GM12878 (cell line): Measurements from ENCODE around the gene TTLL12. TPM values are rescaled to one million over a fixed set of nuclear protein-coding genes. Genes with fewer than 3 reads are reported as not detected.

Experiments used
- ATAC-seq: fragments of 200-7000 bp; cut with Tn5 transposase; 3 replicates; pipeline ENCODE4 v1.9.1; 2020; ENCODE audit warnings: mild to moderate bottlenecking, moderate library complexity
- BruUV-seq: library from RNA; stranded (reverse); fragments of 400-500 nt; replicated peaks from 2 replicates; lab custom pipeline; 2021; lab: Mats Ljungman, UMichigan
- CTCF ChIA-PET: fragments of 300-600 bp; sonication (Branson Sonifier 250); formaldehyde crosslinking; extraction: SDS; loops from one replicate; lab custom pipeline; 2021; ENCODE audit warnings: inconsistent platforms; lab: Yijun Ruan, JAX
- POLR2A ChIA-PET: fragments of 350-600 bp; formaldehyde crosslinking; extraction: SDS; loops from one replicate; lab custom pipeline; 2021; ENCODE audit warnings: inconsistent platforms; lab: Charles Lee
- RAD21 ChIA-PET: fragments of 300-600 bp; sonication (Branson Sonifier 250); formaldehyde crosslinking; loops from one replicate; lab custom pipeline; 2023; ENCODE audit warnings: antibody characterized with exemption; ENCODE audit not compliant: unreplicated experiment; lab: Charles Lee
- SMC1A ChIA-PET: fragments of 300-600 bp; sonication (Branson Sonifier 250); formaldehyde crosslinking; loops from one replicate; lab custom pipeline; 2023; ENCODE audit not compliant: unreplicated experiment, uncharacterized antibody; lab: Charles Lee
- DNase-seq: peaks from one replicate; pipeline ENCODE4 v3.0.0-alpha.2; 2011; ENCODE audit warnings: low read depth, low spot score
- FAIRE-seq: peaks from 3 replicates; lab custom pipeline; 2011; peaks lifted over from hg19 to GRCh38; lab: Jason Lieb, UNC
- H2AFZ ChIP-seq: 2 replicates; pipeline ENCODE4 v1.6.0; 2011; ENCODE audit warnings: low read depth, low read length, control low read depth; ENCODE audit not compliant: control insufficient read depth
- H3K27ac ChIP-seq: 2 replicates; pipeline ENCODE4 v1.5.1; 2011; ENCODE audit warnings: control low read depth; ENCODE audit not compliant: control insufficient read depth, insufficient read depth
- H3K27me3 ChIP-seq, 2 experiments: replicated peaks in 1 of 2; 2 replicates each; pipeline versions ENCODE4 v1.6.0 to v1.6.1; 2011; ENCODE audit warnings: low read length in 1 of 2; ENCODE audit not compliant: control insufficient read depth in 2 of 2, insufficient read depth in 2 of 2
- H3K36me3 ChIP-seq, 2 experiments: 2 replicates each; pipeline ENCODE4 v1.5.1; 2011; ENCODE audit warnings: low read length in 1 of 2; ENCODE audit not compliant: control insufficient read depth in 2 of 2, insufficient read depth in 2 of 2
- H3K4me1 ChIP-seq: 2 replicates; pipeline ENCODE4 v1.6.1; 2011; ENCODE audit warnings: mild to moderate bottlenecking, low read length, moderate library complexity, mixed read lengths; ENCODE audit not compliant: control insufficient read depth, insufficient read depth
- H3K4me2 ChIP-seq: 2 replicates; pipeline ENCODE4 v1.6.0; 2011; ENCODE audit warnings: control low read depth; ENCODE audit not compliant: control insufficient read depth, insufficient read depth
- H3K4me3 ChIP-seq: fragments of 200-600 bp; sonication (generic); 2 replicates; pipeline ENCODE4 v1.5.1; 2016
- H3K79me2 ChIP-seq: 2 replicates; pipeline ENCODE4 v1.6.0; 2011; ENCODE audit warnings: low read length; ENCODE audit not compliant: control insufficient read depth, insufficient read depth
- H3K9ac ChIP-seq: 2 replicates; pipeline ENCODE4 v1.8.0; 2011; ENCODE audit warnings: low read length, control low read depth, mixed read lengths; ENCODE audit not compliant: control insufficient read depth, insufficient read depth
- H3K9me3 ChIP-seq: replicated peaks from 3 replicates; pipeline ENCODE4 v1.5.1; 2011; ENCODE audit warnings: mild to moderate bottlenecking, low read length; ENCODE audit not compliant: control insufficient read depth, insufficient read depth
- H4K20me1 ChIP-seq: 2 replicates; pipeline ENCODE4 v1.6.0; 2011; ENCODE audit not compliant: control insufficient read depth, insufficient read depth
- ASH2L ChIP-seq: fragments of 300-600, 200-600 bp; sonication (generic); IDR thresholded peaks from 2 replicates; pipeline ENCODE4 v1.6.1; 2017; ENCODE audit warnings: low read depth, mild to moderate bottlenecking, borderline replicate concordance
- EZH2 ChIP-seq: IDR thresholded peaks from 2 replicates; pipeline ENCODE4 v1.6.1; 2012; ENCODE audit warnings: low read depth, mild to moderate bottlenecking, control low read depth, inconsistent platforms, low read length, borderline replicate concordance; ENCODE audit not compliant: control insufficient read depth
- FOXK2 ChIP-seq: fragments of 450-650 bp; IDR thresholded peaks from 2 replicates; pipeline ENCODE4 v1.6.1; 2017; ENCODE audit warnings: mild to moderate bottlenecking, moderate library complexity
- JUNB ChIP-seq: IDR thresholded peaks from 2 replicates; pipeline ENCODE4 v1.6.1; 2016; ENCODE audit warnings: antibody characterized with exemption, mild to moderate bottlenecking
- MTA2 ChIP-seq: fragments of 450-650 bp; IDR thresholded peaks from 2 replicates; pipeline ENCODE4 v1.6.1; 2016; ENCODE audit warnings: low read depth, mild to moderate bottlenecking, moderate library complexity
- NR2F1 ChIP-seq: fragments of 450-650 bp; conservative IDR thresholded peaks from 2 replicates; pipeline ENCODE4 v1.6.1; 2017; ENCODE audit warnings: mild to moderate bottlenecking
- RCOR1 ChIP-seq: conservative IDR thresholded peaks from 2 replicates; pipeline ENCODE4 v1.6.1; 2012; ENCODE audit warnings: low read depth, low read length, improper control_type of control experiment
- SMAD1 ChIP-seq: fragments of 450-650 bp; IDR thresholded peaks from 2 replicates; pipeline ENCODE4 v1.6.1; 2018; ENCODE audit warnings: mild to moderate bottlenecking, low read depth; ENCODE audit not compliant: partially characterized antibody
- STAT1 ChIP-seq: fragments of 450-650 bp; conservative IDR thresholded peaks from 2 replicates; pipeline ENCODE4 v1.6.1; 2014; ENCODE audit warnings: antibody characterized with exemption, mild to moderate bottlenecking
- SUPT20H ChIP-seq: IDR thresholded peaks from 2 replicates; pipeline ENCODE4 v1.6.1; 2011; ENCODE audit warnings: low read depth, mild to moderate bottlenecking, low read length, moderate library complexity, borderline replicate concordance; ENCODE audit not compliant: control insufficient read depth
- SUZ12 ChIP-seq: fragments of 200-600 bp; sonication (generic); IDR thresholded peaks from one replicate; pipeline ENCODE4 v1.6.1; 2018; ENCODE audit warnings: antibody characterized with exemption, mild to moderate bottlenecking; ENCODE audit not compliant: unreplicated experiment
- YY1 ChIP-seq: IDR thresholded peaks from 2 replicates; pipeline ENCODE4 v1.6.1; 2011; ENCODE audit warnings: low read depth, mild to moderate bottlenecking, low read length
- ZNF274 ChIP-seq: IDR thresholded peaks from one replicate; pipeline ENCODE4 v1.8.0; 2011; ENCODE audit not compliant: insufficient read length, insufficient read depth
- WGBS: methylation state at CpG from one replicate; pipeline ENCODE4 v1.1.6; 2016; ENCODE audit warnings: low lambda C conversion rate; ENCODE audit not compliant: insufficient replicate concordance, insufficient coverage; ENCODE audit errors: missing lambda C conversion rate; 5-methylcytosine and 5-hydroxymethylcytosine counted together
- in situ Hi-C: fragments of 300-500 bp; cut with MboI; formaldehyde crosslinking; loops from 9 replicates; pipeline ENCODE4 v1.14.3; 2018; ENCODE audit warnings: mixed read lengths
- intact Hi-C: fragments of 100-400 bp; cut with micrococcal nuclease; formaldehyde crosslinking; loops from one replicate; pipeline ENCODE4 v1.14.2; 2022; ENCODE audit not compliant: unreplicated experiment
- polyA plus RNA-seq, 11 experiments: library from polyadenylated mRNA; depleted of rRNA in 4 of 11; unstranded in 6 of 11; stranded (reverse) in 5 of 11; fragments of >200 nt; fragmentation: Nextera tagmentation in 4 of 11; fragmentation: Illumina TruSeq in 1 of 11; extraction: Ambion mirVana in 4 of 11; extraction: Trizol in 1 of 11; gene quantifications; 1 replicate in 1 of 11; 2 replicates in 10 of 11; pipeline versions ENCODE4 v1.2.1 to v1.2.3, GENCODE V29; 2011 to 2016; ENCODE audit warnings: inconsistent platforms in 2 of 11, missing spikeins in 2 of 11, low read depth in 1 of 11
- total RNA-seq, 4 experiments: library from RNA; depleted of rRNA in 3 of 4; stranded (reverse); fragments of >200 nt in 3 of 4; fragmentation: Illumina TruSeq in 1 of 4; extraction: Trizol in 1 of 4; gene quantifications; 2 replicates each; pipeline versions ENCODE4 v1.2.1 to v1.2.3, GENCODE V29; 2013 to 2021
- TF ChIP-seq, protein P1 (sequence below): IDR thresholded peaks from 2 replicates; pipeline ENCODE4 v1.6.1; 2011; ENCODE audit warnings: low read depth, low read length, improper control_type of control experiment, borderline replicate concordance
- TF ChIP-seq, protein P2 (sequence below): fragments of 450-650 bp; IDR thresholded peaks from 2 replicates; pipeline ENCODE4 v1.6.1; 2017; ENCODE audit warnings: low read depth, mild to moderate bottlenecking, moderate library complexity
- TF ChIP-seq, protein P3 (sequence below): fragments of 450-650 bp; IDR thresholded peaks from 2 replicates; pipeline ENCODE4 v1.6.1; 2017; ENCODE audit warnings: mild to moderate bottlenecking, moderate library complexity

TTLL12 gene
- total and polyA plus RNA-seq, 10 of the 15 experiments (the other 5 are each of a cell fraction or from before 2014, with no cell fraction given), result 1.00 to 89.8 (median 38.5) TPM

DNA sequence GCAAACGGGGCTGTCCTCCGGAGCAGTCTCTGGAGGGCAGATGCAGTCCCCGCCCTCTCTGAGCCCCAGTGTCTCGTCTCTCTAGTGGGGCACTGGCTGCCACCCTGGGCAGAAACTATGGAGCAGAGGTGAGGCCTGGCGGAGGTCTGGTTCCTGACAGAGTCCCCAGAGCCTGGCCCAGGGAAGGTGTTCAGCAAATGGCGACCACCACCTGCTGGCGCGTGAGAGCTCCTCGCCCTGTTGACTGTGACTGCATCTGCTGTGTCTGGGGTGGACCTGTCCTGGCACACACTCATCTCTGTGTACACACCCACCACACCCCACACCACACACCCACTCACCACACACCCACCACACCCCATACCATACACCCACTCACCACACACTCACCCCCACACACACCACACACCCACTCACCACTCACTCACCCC is 18.3 kb upstream of the TTLL12 start:
- H3K9me3 ChIP-seq, result no peaks in the 10 kb centered on the region
- no peaks in the 10 kb centered on the region; a peak in 1 of 4 replicates for H3K27me3 ChIP-seq
- no peak for TF ChIP-seq MTA2
- TF ChIP-seq, protein P1, sequence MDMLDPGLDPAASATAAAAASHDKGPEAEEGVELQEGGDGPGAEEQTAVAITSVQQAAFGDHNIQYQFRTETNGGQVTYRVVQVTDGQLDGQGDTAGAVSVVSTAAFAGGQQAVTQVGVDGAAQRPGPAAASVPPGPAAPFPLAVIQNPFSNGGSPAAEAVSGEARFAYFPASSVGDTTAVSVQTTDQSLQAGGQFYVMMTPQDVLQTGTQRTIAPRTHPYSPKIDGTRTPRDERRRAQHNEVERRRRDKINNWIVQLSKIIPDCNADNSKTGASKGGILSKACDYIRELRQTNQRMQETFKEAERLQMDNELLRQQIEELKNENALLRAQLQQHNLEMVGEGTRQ, result no peak
- TF ChIP-seq ZNF274, result no peak
- no peak for TF ChIP-seq RCOR1
- no peak for TF ChIP-seq NR2F1
- TF ChIP-seq YY1, result no peak
- no peak for TF ChIP-seq SMAD1
- TF ChIP-seq, protein P2, sequence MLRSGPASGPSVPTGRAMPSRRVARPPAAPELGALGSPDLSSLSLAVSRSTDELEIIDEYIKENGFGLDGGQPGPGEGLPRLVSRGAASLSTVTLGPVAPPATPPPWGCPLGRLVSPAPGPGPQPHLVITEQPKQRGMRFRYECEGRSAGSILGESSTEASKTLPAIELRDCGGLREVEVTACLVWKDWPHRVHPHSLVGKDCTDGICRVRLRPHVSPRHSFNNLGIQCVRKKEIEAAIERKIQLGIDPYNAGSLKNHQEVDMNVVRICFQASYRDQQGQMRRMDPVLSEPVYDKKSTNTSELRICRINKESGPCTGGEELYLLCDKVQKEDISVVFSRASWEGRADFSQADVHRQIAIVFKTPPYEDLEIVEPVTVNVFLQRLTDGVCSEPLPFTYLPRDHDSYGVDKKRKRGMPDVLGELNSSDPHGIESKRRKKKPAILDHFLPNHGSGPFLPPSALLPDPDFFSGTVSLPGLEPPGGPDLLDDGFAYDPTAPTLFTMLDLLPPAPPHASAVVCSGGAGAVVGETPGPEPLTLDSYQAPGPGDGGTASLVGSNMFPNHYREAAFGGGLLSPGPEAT, result no peak
- TF ChIP-seq, protein P3, sequence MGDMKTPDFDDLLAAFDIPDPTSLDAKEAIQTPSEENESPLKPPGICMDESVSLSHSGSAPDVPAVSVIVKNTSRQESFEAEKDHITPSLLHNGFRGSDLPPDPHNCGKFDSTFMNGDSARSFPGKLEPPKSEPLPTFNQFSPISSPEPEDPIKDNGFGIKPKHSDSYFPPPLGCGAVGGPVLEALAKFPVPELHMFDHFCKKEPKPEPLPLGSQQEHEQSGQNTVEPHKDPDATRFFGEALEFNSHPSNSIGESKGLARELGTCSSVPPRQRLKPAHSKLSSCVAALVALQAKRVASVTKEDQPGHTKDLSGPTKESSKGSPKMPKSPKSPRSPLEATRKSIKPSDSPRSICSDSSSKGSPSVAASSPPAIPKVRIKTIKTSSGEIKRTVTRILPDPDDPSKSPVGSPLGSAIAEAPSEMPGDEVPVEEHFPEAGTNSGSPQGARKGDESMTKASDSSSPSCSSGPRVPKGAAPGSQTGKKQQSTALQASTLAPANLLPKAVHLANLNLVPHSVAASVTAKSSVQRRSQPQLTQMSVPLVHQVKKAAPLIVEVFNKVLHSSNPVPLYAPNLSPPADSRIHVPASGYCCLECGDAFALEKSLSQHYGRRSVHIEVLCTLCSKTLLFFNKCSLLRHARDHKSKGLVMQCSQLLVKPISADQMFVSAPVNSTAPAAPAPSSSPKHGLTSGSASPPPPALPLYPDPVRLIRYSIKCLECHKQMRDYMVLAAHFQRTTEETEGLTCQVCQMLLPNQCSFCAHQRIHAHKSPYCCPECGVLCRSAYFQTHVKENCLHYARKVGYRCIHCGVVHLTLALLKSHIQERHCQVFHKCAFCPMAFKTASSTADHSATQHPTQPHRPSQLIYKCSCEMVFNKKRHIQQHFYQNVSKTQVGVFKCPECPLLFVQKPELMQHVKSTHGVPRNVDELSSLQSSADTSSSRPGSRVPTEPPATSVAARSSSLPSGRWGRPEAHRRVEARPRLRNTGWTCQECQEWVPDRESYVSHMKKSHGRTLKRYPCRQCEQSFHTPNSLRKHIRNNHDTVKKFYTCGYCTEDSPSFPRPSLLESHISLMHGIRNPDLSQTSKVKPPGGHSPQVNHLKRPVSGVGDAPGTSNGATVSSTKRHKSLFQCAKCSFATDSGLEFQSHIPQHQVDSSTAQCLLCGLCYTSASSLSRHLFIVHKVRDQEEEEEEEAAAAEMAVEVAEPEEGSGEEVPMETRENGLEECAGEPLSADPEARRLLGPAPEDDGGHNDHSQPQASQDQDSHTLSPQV, result no peak
- no peak for TF ChIP-seq EZH2
- no peak for TF ChIP-seq SUPT20H
- no peak for TF ChIP-seq ASH2L
- no peak for TF ChIP-seq SUZ12
- TF ChIP-seq STAT1, result no peak
- no peak for TF ChIP-seq FOXK2
- TF ChIP-seq JUNB, result no peak
- no peak overlapping the region for H2AFZ ChIP-seq
- POLR2A ChIA-PET, result no interaction called here
- intact Hi-C loops (no loop called here), in situ Hi-C loops (no loop called here)
- H3K27ac ChIP-seq, result no peak overlapping the region
- H3K79me2 ChIP-seq, result no peaks in the 10 kb centered on the region
- RAD21 ChIA-PET, result no interaction called here
- no peaks in the 10 kb centered on the region for H3K36me3 ChIP-seq
- no peak overlapping the region for H3K4me3 ChIP-seq
- no peak overlapping the region for H3K4me2 ChIP-seq
- CTCF ChIA-PET, result no interaction called here
- SMC1A ChIA-PET, result no interaction called here
- ATAC-seq (no peak), DNase-seq (no peak), FAIRE-seq (no peak)
- no peaks in the 10 kb centered on the region for H4K20me1 ChIP-seq
- no peak overlapping the region for H3K9ac ChIP-seq
- WGBS, result 43% methylated on average over 9 of the region's 9 CpGs
- no TSS peak for BruUV-seq
- H3K4me1 ChIP-seq, result no peaks in the 10 kb centered on the region
